Keratinocyte (primary cell): Measurements from ENCODE around the gene ANKRA2. TPM values are rescaled to one million over a fixed set of nuclear protein-coding genes. Genes with fewer than 3 reads are reported as not detected.
A peak's percentile ranks its signal among the peaks of the same experiment; 100 is the strongest.

Experiments
- DNase-seq: peaks from one replicate; pipeline ENCODE4 v3.0.0-alpha.2; 2011; ENCODE audit warnings: low read depth, missing footprints, low spot score
- FAIRE-seq: peaks from 2 replicates; lab custom pipeline; 2011; peaks lifted over from hg19 to GRCh38; lab: Jason Lieb, UNC
- H2AFZ ChIP-seq: 2 replicates; pipeline ENCODE4 v1.6.0; 2012; ENCODE audit warnings: low read length, control low read depth, inconsistent platforms; ENCODE audit not compliant: control insufficient read depth
- H3K27ac ChIP-seq: 2 replicates; pipeline ENCODE4 v1.5.1; 2011; ENCODE audit warnings: low read length; ENCODE audit not compliant: control insufficient read depth, insufficient read depth
- H3K27me3 ChIP-seq: 3 replicates; pipeline ENCODE4 v1.6.0; 2011; ENCODE audit warnings: low read length; ENCODE audit not compliant: control insufficient read depth, insufficient read depth; ENCODE audit errors: extremely low read depth
- H3K36me3 ChIP-seq, 2 experiments: 2 replicates in 1 of 2; 3 replicates in 1 of 2; pipeline ENCODE4 v1.5.1; 2011; ENCODE audit warnings: low read length in 2 of 2, mild to moderate bottlenecking in 1 of 2; ENCODE audit not compliant: control insufficient read depth in 2 of 2, insufficient read depth in 2 of 2; ENCODE audit errors: extremely low read depth in 1 of 2
- H3K4me1 ChIP-seq: 3 replicates; pipeline ENCODE4 v1.5.1; 2011; ENCODE audit warnings: low read length; ENCODE audit not compliant: control insufficient read depth, insufficient read depth; ENCODE audit errors: extremely low read depth
- H3K4me2 ChIP-seq: 3 replicates; pipeline ENCODE4 v1.6.0; 2011; ENCODE audit warnings: low read depth, low read length; ENCODE audit not compliant: control insufficient read depth, insufficient read depth; ENCODE audit errors: extremely low read depth
- H3K4me3 ChIP-seq, 3 experiments: fragments of 200-600 bp in 1 of 3; sonication (generic) in 1 of 3; 2 replicates in 2 of 3; 3 replicates in 1 of 3; pipeline ENCODE4 v1.5.1; 2011 to 2016; ENCODE audit warnings: low read length in 3 of 3, mild to moderate bottlenecking in 3 of 3, control low read depth in 2 of 3, inconsistent platforms in 1 of 3, low read depth in 1 of 3, mixed read lengths in 1 of 3, mixed run types in 1 of 3, moderate library complexity in 1 of 3; ENCODE audit not compliant: control insufficient read depth in 2 of 3, insufficient read depth in 2 of 3; ENCODE audit errors: extremely low read depth in 1 of 3
- H3K79me2 ChIP-seq: 2 replicates; pipeline ENCODE4 v1.6.0; 2012; ENCODE audit warnings: low read length; ENCODE audit not compliant: control insufficient read depth, insufficient read depth
- H3K9ac ChIP-seq: 3 replicates; pipeline ENCODE4 v1.6.0; 2011; ENCODE audit warnings: low read length; ENCODE audit not compliant: control insufficient read depth, insufficient read depth; ENCODE audit errors: extremely low read depth
- H3K9me1 ChIP-seq: 3 replicates; pipeline ENCODE4 v1.6.0; 2011; ENCODE audit warnings: low read length; ENCODE audit not compliant: control insufficient read depth, insufficient read depth; ENCODE audit errors: extremely low read depth
- H3K9me3 ChIP-seq: 2 replicates; pipeline ENCODE4 v1.5.1; 2012; ENCODE audit warnings: low read depth, low read length; ENCODE audit not compliant: control insufficient read depth
- H4K20me1 ChIP-seq: 3 replicates; pipeline ENCODE4 v1.6.0; 2011; ENCODE audit warnings: low read length; ENCODE audit not compliant: control insufficient read depth, insufficient read depth; ENCODE audit errors: extremely low read depth
- CTCF ChIP-seq, 3 experiments: IDR thresholded peaks in 1 of 3; conservative IDR thresholded peaks in 1 of 3; optimal IDR thresholded peaks in 1 of 3; 2 replicates in 2 of 3; 3 replicates in 1 of 3; pipeline versions ENCODE3 to v1.5.1; 2011; ENCODE audit warnings: low read length in 3 of 3, mild to moderate bottlenecking in 3 of 3, moderate library complexity in 2 of 3, control low read depth in 1 of 3, inconsistent platforms in 1 of 3; ENCODE audit not compliant: insufficient read depth in 2 of 3; ENCODE audit errors: extremely low read depth in 1 of 3
- EZH2 ChIP-seq: IDR thresholded peaks from one replicate; pipeline ENCODE4 v1.6.1; 2012; ENCODE audit warnings: inconsistent platforms, mild to moderate bottlenecking, low read length, moderate library complexity
- dilution Hi-C: fragments of 300-500 bp; cut with MboI; formaldehyde crosslinking; loops from one replicate; pipeline ENCODE4 v1.7.0; 2020; ENCODE audit warnings: low sequenced_read_pairs; ENCODE audit not compliant: extremely low pct_ligation_motif_present
- polyA plus RNA-seq, 5 experiments: library from polyadenylated mRNA; depleted of rRNA in 3 of 5; stranded (reverse) in 3 of 5; stranded (forward) in 1 of 5; unstranded in 1 of 5; fragments of >200 nt; gene quantifications; 1 replicate in 1 of 5; 2 replicates in 3 of 5; 3 replicates in 1 of 5; pipeline versions ENCODE4 v1.2.1 to v1.2.3, GENCODE V29; 2011 to 2012; ENCODE audit warnings: missing spikeins in 2 of 5, low read depth in 1 of 5, low replicate concordance in 1 of 5

ANKRA2 gene
- polyA plus RNA-seq, 1 donor (not counting 4 experiments of a cell fraction or from before 2014, with no cell fraction given) = 20.6 TPM

DNA sequence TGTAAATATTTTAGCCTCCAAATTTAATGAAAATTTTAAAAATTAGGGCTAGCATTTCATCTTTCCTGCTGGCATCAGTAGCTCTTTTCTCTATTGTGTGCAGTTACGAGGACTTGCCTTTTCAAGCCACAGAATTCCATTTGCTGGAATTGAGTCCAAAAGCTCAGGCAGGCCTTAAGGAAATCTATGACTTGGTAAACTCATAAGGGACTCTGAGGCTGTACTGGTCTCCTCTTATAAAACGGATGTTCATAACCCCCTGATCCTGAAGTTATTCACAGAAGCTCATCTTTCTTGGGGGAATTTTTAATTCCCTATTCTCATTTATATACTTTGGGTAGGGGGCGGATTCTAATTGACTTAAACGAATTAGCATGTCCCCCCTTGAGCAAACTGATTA, 23.4 kb downstream of the ANKRA2 start:
- Histone ChIP-seq H4K20me1 (no peaks in the 10 kb centered on the region), H3K9ac (no peak overlapping the region), H3K79me2 (no peaks in the 10 kb centered on the region), H3K4me2 (peak overlapping the region; percentile 76), H3K4me3 (peak overlapping the region in 2 of 3 experiments; percentile 33 to 45), H3K27me3 (no peaks in the 10 kb centered on the region), H3K27ac (peak overlapping the region; percentile 57), H3K36me3 (no peaks in the 10 kb centered on the region), H3K4me1 (peaks cover 49% of the 10 kb centered on the region), H3K9me3 (no peaks in the 10 kb centered on the region), H2AFZ (peak overlapping the region; percentile 60), H3K9me1 (no peaks in the 10 kb centered on the region)
- TF ChIP-seq EZH2 = no peak
- TF ChIP-seq CTCF (optimal IDR thresholded peaks at IDR 0.05 in 1 of 3, IDR thresholded peaks at IDR 0.05 in 1 of 3, conservative IDR thresholded peaks at IDR 0.05 in 1 of 3; ENCODE audit: extremely low read depth in 1 of 3, insufficient read depth in 2 of 3, low read length in 3 of 3) = no peak
- DNase-seq (no peak), FAIRE-seq (peak; percentile 73)
- dilution Hi-C loops = no loop called here

GRCh38 chr5:73540192-73540591, 25.2 kb downstream of the ANKRA2 start:
- Histone ChIP-seq H3K4me2 (peak overlapping the region; percentile 76), H3K9ac (no peak overlapping the region), H3K4me3 (no peak overlapping the region), H2AFZ (no peak overlapping the region), H3K36me3 (no peaks in the 10 kb centered on the region), H3K27me3 (no peaks in the 10 kb centered on the region), H3K4me1 (peaks cover 45% of the 10 kb centered on the region), H3K79me2 (no peaks in the 10 kb centered on the region), H3K9me3 (no peaks in the 10 kb centered on the region), H3K27ac (peak overlapping the region; percentile 30), H3K9me1 (no peaks in the 10 kb centered on the region), H4K20me1 (no peaks in the 10 kb centered on the region)
- FAIRE-seq = peak; percentile 100
- TF ChIP-seq EZH2 (no peak), CTCF (optimal IDR thresholded peaks at IDR 0.05 in 1 of 3, IDR thresholded peaks at IDR 0.05 in 1 of 3, conservative IDR thresholded peaks at IDR 0.05 in 1 of 3; ENCODE audit: extremely low read depth in 1 of 3, insufficient read depth in 2 of 3, low read length in 3 of 3) (no peak)
- dilution Hi-C loops = no loop called here
- DNase-seq = peak; percentile 94
